Spinal cord (tissue), 10 donors: Measurements from ENCODE around the gene DEPDC5. TPM values are rescaled to one million over a fixed set of nuclear protein-coding genes. Genes with fewer than 3 reads are reported as not detected.

Experiments
- DNase-seq, 6 donors: peaks; one replicate each; pipeline versions ENCODE4 v3.0.0 to v3.0.0-alpha.2; 2013 to 2015; ENCODE audit warnings: low spot score in 6 of 6, low read depth in 4 of 6
- H3K27ac ChIP-seq: one replicate; pipeline ENCODE4 v1.5.1; 2013; ENCODE audit warnings: low read depth, low read length, control low read depth
- H3K27me3 ChIP-seq: one replicate; pipeline ENCODE4 v1.6.1; 2013; ENCODE audit warnings: low read length; ENCODE audit not compliant: control insufficient read depth, insufficient read depth
- H3K36me3 ChIP-seq: one replicate; pipeline ENCODE4 v1.6.1; 2013; ENCODE audit warnings: low read length; ENCODE audit not compliant: control insufficient read depth, insufficient read depth
- H3K4me1 ChIP-seq: one replicate; pipeline ENCODE4 v1.6.1; 2013; ENCODE audit warnings: low read length; ENCODE audit not compliant: control insufficient read depth, insufficient read depth
- H3K4me3 ChIP-seq: one replicate; pipeline ENCODE4 v1.5.1; 2013; ENCODE audit warnings: low read depth, low read length, control low read depth
- H3K9me3 ChIP-seq: one replicate; pipeline ENCODE4 v1.6.1; 2013; ENCODE audit warnings: low read length; ENCODE audit not compliant: control insufficient read depth, insufficient read depth
- WGBS: methylation state at CpG from one replicate; pipeline ENCODE4 v1.1.5; 2013; ENCODE audit warnings: missing lambda C conversion rate; ENCODE audit not compliant: insufficient coverage; 5-methylcytosine and 5-hydroxymethylcytosine counted together
- polyA plus RNA-seq, 2 donors: library from polyadenylated mRNA; unstranded; fragments of 120-200 nt; gene quantifications; one replicate each; pipeline ENCODE4 v1.2.1, GENCODE V29; 2013; ENCODE audit not compliant: insufficient read length in 2 of 2
- total RNA-seq, 2 donors: library from RNA; depleted of rRNA in 1 of 2; stranded (reverse); fragments of 120-200 nt in 1 of 2; fragments of >200 nt in 1 of 2; gene quantifications; one replicate each; pipeline versions ENCODE4 v1.2.3 to v1.2.4, GENCODE V29; 2013 to 2014
- donor health status: healthy.

Gene DEPDC5
- total and polyA plus RNA-seq, 4 donors = 15.2 to 19.9 (median 18.2) TPM

DNA sequence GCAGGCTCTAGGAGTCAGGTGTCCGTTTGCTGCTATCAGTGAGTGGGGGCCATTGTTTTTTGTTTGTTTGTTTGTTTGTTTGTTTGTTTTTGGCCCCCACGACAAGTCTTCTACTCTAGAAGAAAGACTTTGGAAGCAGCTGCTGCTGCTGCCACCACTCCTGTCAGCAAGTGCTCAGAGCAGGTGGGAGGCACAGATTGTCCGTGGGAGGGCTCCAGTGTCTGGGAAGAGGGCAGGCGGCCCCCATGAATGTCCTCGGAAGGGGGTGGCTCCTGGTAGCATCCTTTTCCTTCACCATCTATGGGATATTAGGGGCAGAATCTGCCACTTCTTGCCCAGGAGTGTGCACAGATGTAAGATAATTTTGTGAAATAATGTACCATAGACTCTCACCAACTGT lies 152.8 kb downstream of the DEPDC5 start:
- WGBS = 82% methylated on average over 2 of the region's 5 CpGs
- Histone ChIP-seq H3K4me3 (no peak overlapping the region), H3K36me3 (peaks cover 48% of the 10 kb centered on the region), H3K4me1 (no peaks in the 10 kb centered on the region), H3K27me3 (no peaks in the 10 kb centered on the region), H3K9me3 (no peaks in the 10 kb centered on the region), H3K27ac (no peak overlapping the region)
- DNase-seq = no peak

- no peak for DNase-seq
- H3K27me3 ChIP-seq = no peaks in the 10 kb centered on the region
- H3K36me3 ChIP-seq = peaks cover 35% of the 10 kb centered on the region
- H3K4me3 ChIP-seq = no peak overlapping the region
- no peaks in the 10 kb centered on the region for H3K9me3 ChIP-seq
- 74% methylated on average over 5 of the region's 5 CpGs for WGBS
- H3K4me1 ChIP-seq = no peaks in the 10 kb centered on the region
- H3K27ac ChIP-seq = no peak overlapping the region
Observed at GRCh38 chr22:31909977-31910376, 156.2 kb downstream of the DEPDC5 start.

- WGBS = 94% methylated on average over 4 of the region's 7 CpGs
- H3K27ac ChIP-seq = no peak overlapping the region
Observed at GRCh38 chr22:31911565-31912406, 158.0 kb downstream of the DEPDC5 start.

GRCh38 chr22:31912407-31912743 lies 158.6 kb downstream of the DEPDC5 start:
- no peaks in the 10 kb centered on the region for H3K27me3 ChIP-seq
- no peak overlapping the region for H3K27ac ChIP-seq
- no peaks in the 10 kb centered on the region for H3K4me1 ChIP-seq
- WGBS = 83% methylated on average over 1 of the region's 1 CpG
- no peaks in the 10 kb centered on the region for H3K9me3 ChIP-seq
- peaks cover 17% of the 10 kb centered on the region for H3K36me3 ChIP-seq
- no peak overlapping the region for H3K4me3 ChIP-seq
- no peak for DNase-seq

More at GRCh38 chr22:31911565-31912406, 158.0 kb downstream of the DEPDC5 start:
- H3K36me3 ChIP-seq = peaks cover 19% of the 10 kb centered on the region
- H3K9me3 ChIP-seq = no peaks in the 10 kb centered on the region
- no peaks in the 10 kb centered on the region for H3K4me1 ChIP-seq
- no peak for DNase-seq
- no peak overlapping the region for H3K4me3 ChIP-seq
- no peaks in the 10 kb centered on the region for H3K27me3 ChIP-seq

- Histone ChIP-seq H3K4me3 (no peak overlapping the region), H3K36me3 (peaks cover 3% of the 10 kb centered on the region), H3K4me1 (peaks cover 6% of the 10 kb centered on the region), H3K27ac (no peak overlapping the region), H3K9me3 (no peaks in the 10 kb centered on the region), H3K27me3 (no peaks in the 10 kb centered on the region)
- 98% methylated on average over 10 of the region's 10 CpGs for WGBS
- no peak for DNase-seq
Observed at GRCh38 chr22:31915586-31915985, 161.8 kb downstream of the DEPDC5 start.

DNA sequence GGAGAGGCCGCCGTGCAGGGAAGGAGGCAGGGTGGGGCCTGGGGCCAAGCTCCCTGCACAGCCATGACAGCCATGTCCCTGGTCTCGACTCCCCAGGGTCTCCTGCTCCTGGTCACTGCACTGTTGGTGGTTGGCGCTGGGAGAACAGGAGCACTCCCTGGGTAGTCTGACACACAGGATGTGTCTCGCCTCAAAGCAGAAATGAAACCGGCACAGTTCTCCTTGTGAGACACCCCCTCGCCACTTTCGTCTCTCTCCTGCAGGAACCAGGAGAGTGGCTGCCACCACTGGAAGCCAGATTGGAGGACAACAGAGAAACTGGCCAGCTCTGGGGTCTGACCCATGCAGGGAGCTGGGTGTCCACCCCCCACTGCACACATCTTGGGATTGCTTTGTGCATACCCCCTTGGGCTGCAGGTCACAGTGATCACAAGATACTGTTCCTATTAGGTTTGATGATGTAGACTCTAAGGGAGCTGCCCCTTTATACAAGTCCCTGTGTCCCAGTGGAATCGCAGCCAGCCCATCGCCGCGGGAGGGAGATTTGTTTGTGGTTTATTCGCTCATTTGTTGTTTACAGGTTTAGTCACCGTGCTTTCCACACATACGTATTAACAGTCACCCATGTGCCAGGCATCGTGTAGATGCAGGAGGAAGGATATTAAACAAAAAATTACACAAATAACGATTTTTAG lies 163.6 kb downstream of the DEPDC5 start:
- WGBS = 84% methylated on average over 9 of the region's 17 CpGs
- Histone ChIP-seq H3K27me3 (no peaks in the 10 kb centered on the region), H3K4me1 (peaks cover 6% of the 10 kb centered on the region), H3K9me3 (no peaks in the 10 kb centered on the region), H3K4me3 (no peak overlapping the region), H3K36me3 (peaks cover 3% of the 10 kb centered on the region), H3K27ac (no peak overlapping the region)
- no peak for DNase-seq

DNA sequence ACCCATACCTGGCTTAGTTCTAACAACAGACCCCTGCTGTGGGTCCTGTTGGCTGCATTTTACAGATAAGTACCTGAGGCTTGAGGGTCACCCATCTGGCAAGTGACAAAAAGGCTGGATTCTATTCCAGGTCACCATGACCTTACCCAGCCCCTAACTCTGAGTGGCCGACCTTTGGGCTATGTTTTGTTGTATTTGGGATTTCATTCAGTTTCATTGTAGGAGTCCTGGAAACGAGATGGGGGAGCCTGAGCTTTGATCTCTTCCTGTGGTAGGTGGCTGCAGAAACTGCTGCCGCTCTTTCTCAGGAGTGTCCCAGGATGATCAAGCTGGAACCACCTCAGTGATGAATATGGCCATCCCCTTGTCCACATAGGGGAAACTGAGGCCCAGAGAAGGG lies 165.9 kb downstream of the DEPDC5 start:
- H3K4me1 ChIP-seq = peaks cover 6% of the 10 kb centered on the region
- no peak for DNase-seq
- no peak overlapping the region for H3K27ac ChIP-seq
- H3K9me3 ChIP-seq = no peaks in the 10 kb centered on the region
- H3K4me3 ChIP-seq = no peak overlapping the region
- WGBS = 60% methylated on average over 2 of the region's 3 CpGs
- H3K27me3 ChIP-seq = no peaks in the 10 kb centered on the region
- peaks cover 3% of the 10 kb centered on the region for H3K36me3 ChIP-seq

GRCh38 chr22:31920306-31920705 lies 166.5 kb downstream of the DEPDC5 start:
- H3K9me3 ChIP-seq = no peaks in the 10 kb centered on the region
- no peak overlapping the region for H3K4me3 ChIP-seq
- H3K4me1 ChIP-seq = peaks cover 6% of the 10 kb centered on the region
- DNase-seq = no peak
- H3K27me3 ChIP-seq = no peaks in the 10 kb centered on the region
- 93% methylated on average over 3 of the region's 3 CpGs for WGBS
- no peak overlapping the region for H3K27ac ChIP-seq
- H3K36me3 ChIP-seq = peaks cover 3% of the 10 kb centered on the region

DNA sequence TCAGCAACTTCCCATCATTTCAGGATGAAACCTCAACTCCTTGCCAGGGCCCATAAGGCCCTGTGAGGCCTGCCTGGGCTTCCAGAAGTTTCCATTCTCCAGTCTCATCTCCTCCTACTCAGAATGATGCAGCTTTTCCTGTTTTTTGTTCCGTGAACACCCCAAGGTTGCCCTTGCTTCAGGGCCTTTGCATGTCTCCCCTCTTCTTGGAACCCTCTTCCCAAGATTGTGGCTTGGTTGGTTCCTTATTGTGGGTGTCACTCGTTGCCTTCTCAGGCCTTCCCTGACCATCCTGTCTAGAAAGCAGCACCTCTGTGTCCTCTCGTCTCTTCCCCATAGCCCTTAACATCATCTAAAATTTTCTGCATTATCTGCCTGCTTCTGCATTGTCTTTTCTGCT lies 167.3 kb downstream of the DEPDC5 start:
- H3K9me3 ChIP-seq = no peaks in the 10 kb centered on the region
- no peaks in the 10 kb centered on the region for H3K27me3 ChIP-seq
- H3K4me1 ChIP-seq = peaks cover 6% of the 10 kb centered on the region
- H3K36me3 ChIP-seq = peaks cover 3% of the 10 kb centered on the region
- DNase-seq = no peak
- WGBS = 100% methylated on average over 1 of the region's 3 CpGs
- no peak overlapping the region for H3K27ac ChIP-seq
- no peak overlapping the region for H3K4me3 ChIP-seq

DNA sequence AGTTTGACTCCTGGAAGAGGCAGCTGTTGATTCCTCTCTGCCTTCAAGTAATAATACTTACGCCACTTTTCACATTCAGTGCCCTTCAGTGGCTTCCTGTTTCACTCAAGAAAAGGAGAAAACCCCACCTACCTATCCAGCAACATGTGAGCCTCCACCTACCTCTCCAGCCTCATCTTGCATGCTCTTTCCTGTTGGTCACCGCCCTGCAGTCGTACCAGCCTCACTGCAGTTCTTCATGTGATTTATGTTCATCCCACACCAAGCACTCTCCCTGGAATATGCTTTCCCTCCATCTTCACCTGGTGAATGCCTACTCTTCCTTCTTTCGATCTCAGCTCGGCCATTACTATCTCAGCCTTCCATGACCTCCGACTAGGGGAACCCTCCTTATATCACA lies 168.7 kb downstream of the DEPDC5 start:
- Histone ChIP-seq H3K9me3 (no peaks in the 10 kb centered on the region), H3K27ac (no peak overlapping the region), H3K36me3 (no peaks in the 10 kb centered on the region), H3K4me3 (no peak overlapping the region), H3K4me1 (peaks cover 8% of the 10 kb centered on the region), H3K27me3 (no peaks in the 10 kb centered on the region)
- WGBS = 82% methylated on average over 6 of the region's 6 CpGs
- no peak for DNase-seq
